Measurements from ENCODE around the gene IFI30.
A peak's percentile ranks its signal among the peaks of the same experiment; 100 is the strongest.

The IFI30 gene

GRCh38 chr19:18197306-18197705 is 23.7 kb downstream of the IFI30 start:
- Histone ChIP-seq H3K36me3 (ENCODE audit: control insufficient read depth, low read depth, low read length) (peaks cover 12% of the 10 kb centered on the region), H3K4me1 (ENCODE audit: control insufficient read depth, low read depth, low read length) (peaks cover 9% of the 10 kb centered on the region), H3K4me3 (ENCODE audit: low read length) (no peak overlapping the region), H3K9me3 (ENCODE audit: control insufficient read depth, low read depth, low read length) (no peaks in the 10 kb centered on the region), H3K27me3 (ENCODE audit: control insufficient read depth, insufficient read depth, low read length) (no peaks in the 10 kb centered on the region), H3K27ac (ENCODE audit: low read length) (no peak overlapping the region), H3K9ac (ENCODE audit: low read length) (no peak overlapping the region)

GRCh38 chr19:18197941-18198340 is 24.3 kb downstream of the IFI30 start:
- Histone ChIP-seq H3K36me3 (ENCODE audit: control insufficient read depth, low read depth, low read length) (peaks cover 12% of the 10 kb centered on the region), H3K4me3 (ENCODE audit: low read length) (no peak overlapping the region), H3K4me1 (ENCODE audit: control insufficient read depth, low read depth, low read length) (peaks cover 7% of the 10 kb centered on the region), H3K9ac (ENCODE audit: low read length) (no peak overlapping the region), H3K27me3 (ENCODE audit: control insufficient read depth, insufficient read depth, low read length) (no peaks in the 10 kb centered on the region), H3K9me3 (ENCODE audit: control insufficient read depth, low read depth, low read length) (no peaks in the 10 kb centered on the region), H3K27ac (ENCODE audit: low read length) (no peak overlapping the region)

GRCh38 chr19:18198374-18198773 is 24.8 kb downstream of the IFI30 start:
- peaks cover 7% of the 10 kb centered on the region for H3K4me1 ChIP-seq (ENCODE audit: control insufficient read depth, low read depth, low read length)
- peaks cover 12% of the 10 kb centered on the region for H3K36me3 ChIP-seq (ENCODE audit: control insufficient read depth, low read depth, low read length)

GRCh38 chr19:18202397-18202777 is 28.8 kb downstream of the IFI30 start:
- Histone ChIP-seq H3K9me3 (ENCODE audit: control insufficient read depth, low read depth, low read length) (no peaks in the 10 kb centered on the region), H3K27ac (ENCODE audit: low read length) (no peak overlapping the region), H3K9ac (ENCODE audit: low read length) (no peak overlapping the region), H3K27me3 (ENCODE audit: control insufficient read depth, insufficient read depth, low read length) (peaks cover 4% of the 10 kb centered on the region), H3K4me3 (ENCODE audit: low read length) (no peak overlapping the region), H3K36me3 (ENCODE audit: control insufficient read depth, low read depth, low read length) (peaks cover 4% of the 10 kb centered on the region), H3K4me1 (ENCODE audit: control insufficient read depth, low read depth, low read length) (peaks cover 3% of the 10 kb centered on the region)

More at GRCh38 chr19:18198374-18198773, 24.8 kb downstream of the IFI30 start:
- H3K9ac ChIP-seq (ENCODE audit: low read length) = no peak overlapping the region
- no peak overlapping the region for H3K27ac ChIP-seq (ENCODE audit: low read length)
- no peak overlapping the region for H3K4me3 ChIP-seq (ENCODE audit: low read length)
- peaks cover 3% of the 10 kb centered on the region for H3K27me3 ChIP-seq (ENCODE audit: control insufficient read depth, insufficient read depth, low read length)
- H3K9me3 ChIP-seq (ENCODE audit: control insufficient read depth, low read depth, low read length) = no peaks in the 10 kb centered on the region

GRCh38 chr19:18202778-18203407 is 29.3 kb downstream of the IFI30 start:
- Histone ChIP-seq H3K27ac (ENCODE audit: low read length) (no peak overlapping the region), H3K36me3 (ENCODE audit: control insufficient read depth, low read depth, low read length) (peaks cover 4% of the 10 kb centered on the region), H3K4me1 (ENCODE audit: control insufficient read depth, low read depth, low read length) (peaks cover 3% of the 10 kb centered on the region), H3K4me3 (ENCODE audit: low read length) (peak overlapping the region; percentile 58), H3K9ac (ENCODE audit: low read length) (no peak overlapping the region), H3K27me3 (ENCODE audit: control insufficient read depth, insufficient read depth, low read length) (peaks cover 4% of the 10 kb centered on the region), H3K9me3 (ENCODE audit: control insufficient read depth, low read depth, low read length) (no peaks in the 10 kb centered on the region)

- no peak overlapping the region for H3K9ac ChIP-seq (ENCODE audit: low read length)
- no peak overlapping the region for H3K27ac ChIP-seq (ENCODE audit: low read length)
- H3K4me3 ChIP-seq (ENCODE audit: low read length) = peak overlapping the region; percentile 58
- peaks cover 4% of the 10 kb centered on the region for H3K27me3 ChIP-seq (ENCODE audit: control insufficient read depth, insufficient read depth, low read length)
- H3K36me3 ChIP-seq (ENCODE audit: control insufficient read depth, low read depth, low read length) = peaks cover 1% of the 10 kb centered on the region
- H3K4me1 ChIP-seq (ENCODE audit: control insufficient read depth, low read depth, low read length) = peaks cover 3% of the 10 kb centered on the region
- no peaks in the 10 kb centered on the region for H3K9me3 ChIP-seq (ENCODE audit: control insufficient read depth, low read depth, low read length)
These were observed 29.8 kb downstream of the IFI30 start for GRCh38 chr19:18203408-18203862.

GRCh38 chr19:18203863-18204393 is 30.3 kb downstream of the IFI30 start, which contains the start of gene RAB3A:
Gene RAB3A (minus strand): TSS chr19:18204042. CDS start chr19:18202740, 1,302 bp downstream.
- Histone ChIP-seq H3K36me3 (ENCODE audit: control insufficient read depth, low read depth, low read length) (no peaks in the 10 kb centered on the region), H3K4me1 (ENCODE audit: control insufficient read depth, low read depth, low read length) (peaks cover 3% of the 10 kb centered on the region), H3K27ac (ENCODE audit: low read length) (peak within 1 kb of the TSS; percentile 86), H3K4me3 (ENCODE audit: low read length) (peak within 1 kb of the TSS; percentile 77), H3K9ac (ENCODE audit: low read length) (peak within 1 kb of the TSS; percentile 76), H3K27me3 (ENCODE audit: control insufficient read depth, insufficient read depth, low read length) (peaks cover 4% of the 10 kb centered on the region), H3K9me3 (ENCODE audit: control insufficient read depth, low read depth, low read length) (no peaks in the 10 kb centered on the region)

GRCh38 chr19:18204394-18205199 is 31.0 kb downstream of the IFI30 start:
- Histone ChIP-seq H3K27me3 (ENCODE audit: control insufficient read depth, insufficient read depth, low read length) (peaks cover 4% of the 10 kb centered on the region), H3K4me1 (ENCODE audit: control insufficient read depth, low read depth, low read length) (peaks cover 3% of the 10 kb centered on the region), H3K36me3 (ENCODE audit: control insufficient read depth, low read depth, low read length) (no peaks in the 10 kb centered on the region), H3K27ac (ENCODE audit: low read length) (peak overlapping the region; percentile 86), H3K4me3 (ENCODE audit: low read length) (peak overlapping the region; percentile 77), H3K9ac (ENCODE audit: low read length) (peak overlapping the region; percentile 76), H3K9me3 (ENCODE audit: control insufficient read depth, low read depth, low read length) (no peaks in the 10 kb centered on the region)

GRCh38 chr19:18205200-18205892 is 31.7 kb downstream of the IFI30 start:
- no peaks in the 10 kb centered on the region for H3K9me3 ChIP-seq (ENCODE audit: control insufficient read depth, low read depth, low read length)
- H3K36me3 ChIP-seq (ENCODE audit: control insufficient read depth, low read depth, low read length) = no peaks in the 10 kb centered on the region
- H3K27ac ChIP-seq (ENCODE audit: low read length) = peak overlapping the region; percentile 86
- H3K27me3 ChIP-seq (ENCODE audit: control insufficient read depth, insufficient read depth, low read length) = peaks cover 4% of the 10 kb centered on the region
- H3K4me1 ChIP-seq (ENCODE audit: control insufficient read depth, low read depth, low read length) = peaks cover 3% of the 10 kb centered on the region
- peak overlapping the region; percentile 77 for H3K4me3 ChIP-seq (ENCODE audit: low read length)
- H3K9ac ChIP-seq (ENCODE audit: low read length) = peak overlapping the region; percentile 76

GRCh38 chr19:18206018-18206417 is 32.4 kb downstream of the IFI30 start:
- Histone ChIP-seq H3K27ac (ENCODE audit: low read length) (no peak overlapping the region), H3K9ac (ENCODE audit: low read length) (peak overlapping the region; percentile 76), H3K27me3 (ENCODE audit: control insufficient read depth, insufficient read depth, low read length) (peaks cover 4% of the 10 kb centered on the region), H3K36me3 (ENCODE audit: control insufficient read depth, low read depth, low read length) (no peaks in the 10 kb centered on the region), H3K4me3 (ENCODE audit: low read length) (peak overlapping the region; percentile 77), H3K9me3 (ENCODE audit: control insufficient read depth, low read depth, low read length) (no peaks in the 10 kb centered on the region), H3K4me1 (ENCODE audit: control insufficient read depth, low read depth, low read length) (peaks cover 3% of the 10 kb centered on the region)

Measured in iPS-18a (cell line).